Neuron (in vitro differentiated cells): Measurements from ENCODE around the gene SNPH.
"Not testable (repeated sequence)": the region's sequence is repeated elsewhere in the genome, so short reads cannot be mapped to it uniquely, and the experiment has no call there.

ENCODE experiments used
- H2AFZ ChIP-seq: one replicate; pipeline ENCODE4 v1.6.1; 2013; ENCODE audit warnings: low read depth, mild to moderate bottlenecking, inconsistent platforms, low read length, moderate library complexity
- H3K27me3 ChIP-seq: one replicate; pipeline ENCODE4 v1.6.1; 2013; ENCODE audit warnings: low read length; ENCODE audit not compliant: insufficient read depth
- H3K36me3 ChIP-seq: one replicate; pipeline ENCODE4 v1.6.1; 2013; ENCODE audit warnings: low read length; ENCODE audit not compliant: insufficient read depth
- H3K4me1 ChIP-seq: one replicate; pipeline ENCODE4 v1.6.1; 2013; ENCODE audit warnings: low read length; ENCODE audit not compliant: insufficient read depth
- H3K4me3 ChIP-seq: 2 replicates; pipeline ENCODE4 v1.5.1; 2013; ENCODE audit warnings: mild to moderate bottlenecking, low read length, moderate library complexity
- H3K9me3 ChIP-seq: one replicate; pipeline ENCODE4 v1.6.1; 2013; ENCODE audit warnings: low read length

SNPH gene

DNA sequence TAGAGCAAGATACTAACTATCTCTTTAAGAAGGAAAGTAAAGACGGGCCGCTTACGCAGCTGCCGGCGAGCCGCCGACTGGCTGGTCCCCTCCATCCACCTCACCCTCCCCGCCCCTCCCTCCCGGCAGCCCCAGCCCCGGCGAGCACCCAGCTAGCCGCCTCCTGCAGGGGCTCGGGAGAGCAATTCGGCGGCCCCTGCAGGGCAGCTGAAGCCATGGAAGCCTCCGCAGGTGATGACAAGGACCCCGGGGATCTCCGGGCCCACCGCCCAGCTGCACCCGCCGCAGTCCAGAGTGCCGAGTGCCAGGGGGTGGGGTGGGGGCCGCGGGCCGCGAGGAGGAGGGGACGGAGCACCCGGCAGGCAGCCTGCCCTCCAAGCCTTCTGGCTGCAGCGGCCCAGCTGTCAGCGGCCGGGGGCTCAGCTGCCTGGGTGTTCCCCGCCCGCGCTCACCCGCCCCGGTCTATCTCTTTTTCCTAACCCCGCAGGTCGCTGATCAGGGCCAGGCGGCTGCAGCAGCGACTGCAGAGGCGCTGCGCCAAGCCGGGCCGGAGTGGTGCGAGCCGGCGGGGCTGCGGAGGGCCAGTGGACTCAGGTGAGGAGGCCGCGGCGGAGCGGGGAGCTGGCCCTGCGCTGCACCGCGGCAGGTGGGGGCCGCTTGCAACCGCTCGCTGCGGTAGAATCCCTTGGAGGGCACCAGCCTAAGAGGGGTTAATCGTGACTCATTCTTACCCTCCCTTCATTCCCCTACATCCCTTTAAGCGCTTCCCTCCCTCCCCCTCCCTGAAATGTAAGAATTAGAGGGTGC lies at the start of gene SNPH:
Gene SNPH, plus strand, starts transcription at position 128 of the 807 bp plus-strand sequence. CDS start 29,946 bp downstream, outside the sequence.
- H2AFZ ChIP-seq: peak within 1 kb of the TSS; percentile 94
- peaks cover 8% of the 10 kb centered on the region for H3K4me1 ChIP-seq
- H3K9me3 ChIP-seq: no peaks in the 10 kb centered on the region
- H3K36me3 ChIP-seq: no peaks in the 10 kb centered on the region
- peak within 1 kb of the TSS; percentile 52 for H3K4me3 ChIP-seq
- peaks cover 34% of the 10 kb centered on the region for H3K27me3 ChIP-seq

- not testable (repeated sequence) for H3K36me3 ChIP-seq, H3K9me3 ChIP-seq, H3K4me1 ChIP-seq, H2AFZ ChIP-seq, H3K4me3 ChIP-seq
- peaks cover 16% of the 10 kb centered on the region for H3K27me3 ChIP-seq
Measured at GRCh38 chr20:1216527-1217427, 49.3 kb upstream of the SNPH start.

DNA sequence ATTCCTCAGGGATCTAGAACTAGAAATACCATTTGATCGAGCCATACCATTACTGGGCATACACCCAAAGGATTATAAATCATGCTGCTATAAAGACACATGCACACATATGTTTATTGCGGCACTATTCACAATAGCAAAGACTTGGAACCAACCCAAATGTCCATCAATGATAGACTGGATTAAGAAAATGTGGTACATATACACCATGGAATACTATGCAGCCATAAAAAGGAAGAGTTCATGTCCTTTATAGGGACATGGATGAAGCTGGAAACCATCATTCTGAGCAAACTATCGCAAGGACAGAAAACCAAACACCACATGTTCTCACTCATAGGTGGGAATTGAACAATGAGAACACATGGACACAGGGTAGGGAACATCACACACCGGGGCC lies 43.3 kb upstream of the SNPH start:
- H3K4me3 ChIP-seq, H3K36me3 ChIP-seq, H2AFZ ChIP-seq, H3K9me3 ChIP-seq, H3K4me1 ChIP-seq: not testable (repeated sequence)
- H3K27me3 ChIP-seq: peaks cover 12% of the 10 kb centered on the region

- no peaks in the 10 kb centered on the region for H3K36me3 ChIP-seq
- H3K4me1 ChIP-seq: no peaks in the 10 kb centered on the region
- H3K27me3 ChIP-seq: peaks cover 19% of the 10 kb centered on the region
- no peaks in the 10 kb centered on the region for H3K9me3 ChIP-seq
- no peak overlapping the region for H3K4me3 ChIP-seq
- no peak overlapping the region for H2AFZ ChIP-seq
Measured at GRCh38 chr20:1224205-1224890, 41.7 kb upstream of the SNPH start.

DNA sequence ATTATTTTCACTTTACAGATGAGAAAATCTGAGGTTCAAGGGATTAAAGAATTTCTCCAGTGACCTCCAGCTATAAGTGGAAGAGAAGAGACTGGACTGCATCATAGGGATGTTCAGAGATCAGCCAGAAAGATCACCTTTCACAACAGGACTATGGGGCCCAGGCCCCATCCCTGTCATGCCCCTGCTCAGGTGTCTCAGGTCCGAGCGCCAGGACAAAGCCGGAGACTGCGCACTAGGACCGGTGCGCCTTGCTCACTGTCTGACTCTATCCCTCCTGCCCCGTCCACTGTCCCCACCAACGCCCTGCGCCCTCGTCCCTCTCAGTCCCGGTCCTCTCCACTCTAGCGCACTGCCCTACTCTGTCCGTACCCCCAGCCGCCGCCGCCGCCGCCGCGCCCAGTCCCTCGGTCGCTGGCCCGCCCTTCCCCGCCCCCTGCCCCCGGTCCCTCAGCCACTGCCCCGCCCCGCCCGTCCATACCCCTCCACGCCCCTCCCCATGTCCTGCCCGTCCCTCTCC lies 40.8 kb upstream of the SNPH start:
- H3K4me1 ChIP-seq: no peaks in the 10 kb centered on the region
- H3K4me3 ChIP-seq: peak overlapping the region; percentile 35
- no peaks in the 10 kb centered on the region for H3K9me3 ChIP-seq
- H3K36me3 ChIP-seq: no peaks in the 10 kb centered on the region
- no peak overlapping the region for H2AFZ ChIP-seq
- peaks cover 25% of the 10 kb centered on the region for H3K27me3 ChIP-seq

DNA sequence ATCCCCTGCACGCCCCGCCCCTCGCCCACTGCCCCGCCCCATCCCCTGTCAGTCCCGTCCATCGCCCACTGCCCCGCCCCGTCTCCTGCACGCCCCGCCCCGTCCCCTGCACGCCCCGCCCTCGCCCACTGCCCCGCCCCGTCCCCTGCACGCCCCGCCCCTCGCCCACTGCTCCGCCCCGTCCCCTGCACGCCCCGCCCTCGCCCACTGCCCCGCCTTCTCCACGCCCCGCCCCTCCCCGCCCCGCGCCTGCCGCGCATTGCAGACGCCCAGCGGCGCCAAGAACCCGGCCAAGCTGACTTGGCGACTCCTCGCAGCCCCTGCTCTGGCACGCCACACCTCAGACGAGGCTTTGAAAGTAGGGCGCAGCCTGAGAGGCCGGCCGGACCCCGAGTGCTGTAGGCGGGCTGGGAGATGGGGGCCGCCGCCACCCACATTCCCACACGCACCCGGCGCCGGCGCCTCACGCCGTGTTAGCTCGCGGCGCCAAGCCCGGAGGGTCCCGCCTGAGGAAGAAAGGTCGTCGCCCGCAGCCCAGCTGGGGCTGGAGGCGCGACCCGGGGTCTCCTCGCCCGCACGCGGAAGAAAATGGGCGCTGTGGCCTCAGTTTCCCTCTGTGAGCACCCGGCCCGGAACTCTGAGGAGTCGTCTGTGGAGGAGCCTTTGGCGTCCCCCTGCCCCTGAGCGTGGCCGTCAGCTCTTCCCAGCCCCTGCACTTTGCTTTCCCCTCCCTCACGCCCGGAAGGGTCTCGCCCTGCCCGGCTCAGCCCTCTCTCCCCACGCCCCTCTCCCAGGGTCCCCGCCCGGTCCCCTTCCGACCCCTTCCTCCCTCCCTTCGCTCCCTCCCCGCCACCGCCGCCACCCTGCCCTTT lies 40.1 kb upstream of the SNPH start, which contains the start of gene RAD21L1:
Gene RAD21L1, plus strand, starts transcription at position 262 of the 872 bp plus-strand sequence. CDS start 2,410 bp downstream, outside the sequence.
- Histone ChIP-seq H3K27me3 (peaks cover 25% of the 10 kb centered on the region), H3K4me1 (no peaks in the 10 kb centered on the region), H3K36me3 (no peaks in the 10 kb centered on the region), H3K4me3 (peak within 1 kb of the TSS; percentile 42), H3K9me3 (no peaks in the 10 kb centered on the region), H2AFZ (peak within 1 kb of the TSS; percentile 90)

- H3K4me3 ChIP-seq: no peak overlapping the region
- H3K4me1 ChIP-seq: no peaks in the 10 kb centered on the region
- no peak overlapping the region for H2AFZ ChIP-seq
- no peaks in the 10 kb centered on the region for H3K9me3 ChIP-seq
- no peaks in the 10 kb centered on the region for H3K36me3 ChIP-seq
- peaks cover 42% of the 10 kb centered on the region for H3K27me3 ChIP-seq
Measured at GRCh38 chr20:1229541-1229940, 36.6 kb upstream of the SNPH start.

DNA sequence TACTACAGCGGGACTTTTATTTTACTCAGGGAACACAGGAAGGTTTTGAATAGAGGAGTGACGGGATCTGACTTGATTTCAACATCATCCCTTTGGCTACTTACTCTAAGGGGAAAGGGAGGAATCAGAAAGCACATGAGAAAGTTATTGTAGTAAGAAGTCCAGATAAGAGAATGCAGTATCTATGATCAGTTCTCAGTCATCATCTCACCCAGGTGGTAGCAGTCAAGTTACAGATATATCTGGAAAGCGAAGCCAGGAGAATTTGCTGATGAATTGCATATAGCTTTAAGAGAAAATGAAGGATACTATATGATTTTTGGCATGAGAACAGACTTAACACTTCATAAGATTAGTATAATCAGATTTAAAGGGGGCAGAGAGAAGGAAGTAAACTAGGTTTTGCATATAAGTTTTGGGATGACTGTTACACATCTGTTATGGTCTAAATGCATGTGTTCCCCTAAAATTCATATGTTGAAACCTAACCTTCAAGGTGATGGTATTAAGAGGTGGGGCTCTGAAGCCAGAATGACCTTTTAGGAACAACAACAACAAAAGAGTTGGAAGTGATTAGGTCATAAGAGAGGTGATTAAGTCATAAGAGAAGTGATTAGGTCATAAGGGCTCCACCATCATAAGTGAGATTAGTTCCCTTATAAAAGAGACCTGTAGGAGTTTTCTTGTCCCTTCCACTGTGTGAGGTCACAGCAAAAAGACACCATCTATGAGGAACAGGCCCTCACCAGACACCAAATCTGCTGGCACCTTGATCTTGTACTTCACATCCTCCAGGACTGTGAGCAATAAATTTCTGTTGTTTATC lies 33.6 kb upstream of the SNPH start:
- H3K9me3 ChIP-seq: no peaks in the 10 kb centered on the region
- H3K36me3 ChIP-seq: no peaks in the 10 kb centered on the region
- peaks cover 35% of the 10 kb centered on the region for H3K27me3 ChIP-seq
- no peak overlapping the region for H2AFZ ChIP-seq
- H3K4me1 ChIP-seq: no peaks in the 10 kb centered on the region
- no peak overlapping the region for H3K4me3 ChIP-seq

GRCh38 chr20:1240549-1240948 lies 25.5 kb upstream of the SNPH start:
- Histone ChIP-seq H2AFZ (no peak overlapping the region), H3K4me3 (no peak overlapping the region), H3K4me1 (peaks cover 15% of the 10 kb centered on the region), H3K9me3 (no peaks in the 10 kb centered on the region), H3K27me3 (peaks cover 19% of the 10 kb centered on the region), H3K36me3 (no peaks in the 10 kb centered on the region)

DNA sequence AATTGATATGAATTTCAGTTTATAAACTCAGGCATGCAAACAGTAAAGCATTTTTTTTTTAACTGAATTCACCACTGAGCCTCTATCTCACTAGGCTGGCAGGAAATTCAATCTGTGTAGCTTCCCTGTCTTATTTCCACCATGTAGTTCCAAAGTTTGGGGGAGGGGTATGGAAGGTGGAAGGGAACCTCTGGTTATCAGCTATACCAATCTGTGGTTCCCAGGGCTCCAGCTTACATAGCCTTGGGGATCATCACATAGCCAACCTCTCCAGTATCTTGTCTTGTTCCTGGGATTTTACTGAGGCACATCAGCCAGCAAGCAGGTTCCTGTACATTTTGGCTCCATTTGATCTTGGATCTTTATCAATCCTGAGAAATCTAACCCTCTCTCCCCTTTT lies 24.6 kb upstream of the SNPH start:
- no peaks in the 10 kb centered on the region for H3K36me3 ChIP-seq
- H3K27me3 ChIP-seq: peaks cover 20% of the 10 kb centered on the region
- H3K4me1 ChIP-seq: peaks cover 15% of the 10 kb centered on the region
- no peak overlapping the region for H2AFZ ChIP-seq
- no peak overlapping the region for H3K4me3 ChIP-seq
- no peaks in the 10 kb centered on the region for H3K9me3 ChIP-seq

DNA sequence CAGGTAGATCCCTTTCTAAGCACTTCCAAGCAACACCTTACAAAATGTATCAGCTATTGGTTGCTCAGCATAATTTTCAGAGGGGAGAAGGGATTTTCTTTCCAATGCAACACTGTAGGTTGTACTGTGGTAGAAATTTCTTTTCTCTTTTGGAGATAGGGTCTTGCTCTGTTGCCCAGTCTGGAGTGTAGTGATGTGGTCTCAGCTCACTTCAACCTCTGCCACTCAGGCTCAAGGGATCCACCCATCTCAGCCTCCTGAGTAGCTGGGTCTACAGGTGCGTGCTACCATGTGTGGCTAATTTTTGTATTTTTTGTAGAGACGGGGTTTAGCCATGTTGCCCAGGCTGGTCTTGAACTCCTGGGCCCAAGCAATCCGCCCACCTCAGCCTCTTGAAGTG lies 24.0 kb upstream of the SNPH start:
- Histone ChIP-seq H3K36me3 (no peaks in the 10 kb centered on the region), H3K27me3 (peaks cover 20% of the 10 kb centered on the region), H2AFZ (no peak overlapping the region), H3K9me3 (no peaks in the 10 kb centered on the region), H3K4me1 (peaks cover 15% of the 10 kb centered on the region), H3K4me3 (no peak overlapping the region)
